GM21447 (cell line): Measurements from ENCODE around the gene TBC1D23.
"Not testable (repeated sequence)": the region's sequence is repeated elsewhere in the genome, so short reads cannot be mapped to it uniquely, and the experiment has no call there.

Experiments
- ATAC-seq: cut with Tn5 transposase; IDR thresholded peaks from one replicate; pipeline ENCODE4 v1.9.1; 2021; ENCODE audit not compliant: unreplicated experiment

TBC1D23 gene

DNA sequence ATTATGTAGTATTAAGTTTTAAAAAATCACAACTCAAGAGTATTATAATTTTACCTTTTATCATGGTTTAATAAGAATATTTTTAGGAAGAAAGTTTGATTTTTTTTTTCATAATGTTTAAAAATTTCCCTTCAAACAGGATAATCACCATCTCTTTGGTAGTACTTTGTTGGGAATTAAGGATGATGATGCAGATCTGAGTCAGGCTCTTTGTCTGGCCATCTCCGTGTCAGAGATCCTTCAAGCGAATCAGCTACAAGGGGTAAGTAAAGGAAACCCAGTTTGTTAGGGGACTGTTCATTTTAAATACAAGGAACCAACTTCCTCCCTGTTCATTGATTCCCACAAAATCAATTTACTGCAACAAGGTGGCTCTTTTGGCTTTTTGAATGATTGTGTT is 37.0 kb downstream of the TBC1D23 start:
- no peak for ATAC-seq

GRCh38 chr3:100299016-100299415 is 38.2 kb downstream of the TBC1D23 start:
- no peak for ATAC-seq

DNA sequence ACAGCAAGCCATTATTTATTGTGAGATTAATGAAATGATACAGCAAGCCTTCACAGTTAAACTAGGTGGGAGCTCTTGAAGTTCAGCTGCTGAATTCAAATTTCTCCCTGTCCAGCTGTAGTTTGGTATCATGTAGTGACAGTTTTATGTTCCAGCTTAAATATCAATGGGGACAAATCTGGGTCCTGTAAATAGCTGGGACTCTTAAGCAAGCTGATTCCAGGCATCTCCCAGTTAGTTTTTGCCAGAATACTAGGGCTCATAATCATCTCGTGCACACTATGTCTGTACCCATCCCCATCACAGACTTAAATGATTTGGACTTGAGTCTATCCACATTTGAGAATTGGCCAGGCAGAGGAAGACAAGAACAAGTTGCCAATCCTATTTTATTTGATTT is 45.9 kb downstream of the TBC1D23 start:
- no peak for ATAC-seq

DNA sequence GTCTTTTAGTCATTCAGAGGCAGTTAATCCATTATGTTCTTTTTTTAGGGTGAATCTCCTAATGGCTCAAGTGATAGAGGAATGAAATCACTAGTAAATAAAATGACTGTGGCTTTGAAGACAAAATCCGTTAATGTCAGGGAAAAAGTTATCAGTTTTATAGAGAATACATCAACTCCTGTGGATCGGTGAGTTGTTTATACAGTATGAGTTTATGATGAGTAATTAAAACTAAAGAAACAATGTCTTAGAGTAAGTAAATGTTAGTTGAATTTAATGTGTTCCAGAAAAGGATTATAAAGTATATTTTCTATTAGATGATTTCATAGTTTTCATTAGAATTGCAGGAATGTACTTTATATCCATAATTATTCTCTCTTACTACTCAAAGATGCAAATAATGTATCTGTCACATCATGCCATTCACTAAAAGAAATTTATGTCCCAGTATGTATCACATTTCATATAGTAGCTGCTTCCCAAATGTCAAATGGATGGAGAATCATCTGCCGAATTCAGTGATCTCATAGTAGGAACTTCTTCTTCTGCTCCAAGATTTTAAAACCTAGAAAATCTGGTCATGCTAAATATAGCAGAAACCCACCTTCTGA is 49.7 kb downstream of the TBC1D23 start:
- ATAC-seq = no peak

DNA sequence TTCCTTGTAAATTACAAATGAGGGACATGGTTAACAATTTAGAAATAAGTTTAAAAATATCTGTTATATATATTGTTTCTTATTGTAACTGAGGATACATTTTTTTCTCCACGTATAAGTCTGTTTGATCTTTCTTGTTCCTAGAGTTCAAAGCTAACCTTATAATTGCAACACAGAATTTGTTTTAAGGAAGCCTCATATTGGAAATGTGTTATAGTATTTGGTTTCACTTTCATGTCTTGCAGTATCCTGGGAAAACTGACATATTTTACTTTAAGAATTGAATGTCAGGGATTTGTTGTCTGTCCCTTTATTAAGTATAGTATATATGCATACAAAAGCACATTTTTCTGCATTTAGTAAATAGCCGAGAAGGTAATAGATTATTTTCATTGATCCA is 50.2 kb downstream of the TBC1D23 start:
- ATAC-seq = no peak

DNA sequence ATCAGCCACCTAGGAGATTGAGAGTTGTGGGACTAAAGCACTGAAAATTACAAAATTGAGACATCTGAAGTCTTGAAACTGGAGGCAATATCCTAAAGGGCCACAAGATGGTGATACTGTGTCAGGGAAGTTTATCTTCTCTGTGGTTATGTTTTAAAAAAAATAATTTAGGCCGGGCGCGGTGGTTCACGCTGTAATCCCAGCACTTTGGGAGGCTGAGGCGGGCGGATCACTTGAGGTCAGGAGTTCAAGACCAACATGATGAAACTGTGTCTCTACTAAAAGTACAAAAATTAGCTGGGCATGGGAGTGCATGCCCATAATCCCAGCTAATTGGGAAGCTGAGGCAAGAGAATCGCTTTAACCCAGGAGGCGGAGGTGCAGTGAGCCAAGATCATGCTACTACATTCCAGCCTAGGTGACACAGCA is 55.9 kb downstream of the TBC1D23 start:
- ATAC-seq = peak; percentile 59

GRCh38 chr3:100317912-100318311 is 57.1 kb downstream of the TBC1D23 start:
- no peak for ATAC-seq

DNA sequence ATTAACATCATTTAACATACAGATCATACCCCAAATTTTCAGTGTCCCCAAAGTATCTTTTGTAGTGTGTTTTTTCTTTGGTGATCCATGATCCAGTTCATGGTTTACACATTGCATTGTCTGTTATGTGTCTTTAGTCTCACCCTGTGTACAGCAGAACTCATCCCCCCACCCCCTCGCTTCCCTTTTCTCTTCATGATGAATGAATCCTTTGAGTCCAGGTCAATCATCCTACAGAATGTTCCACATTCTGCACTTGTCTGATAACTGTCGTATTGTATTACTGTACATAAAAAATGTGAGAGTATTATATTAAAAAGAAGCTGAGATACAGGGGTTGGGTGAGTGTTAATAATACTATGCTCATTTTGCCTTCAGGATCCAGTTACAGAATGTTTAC is 59.2 kb downstream of the TBC1D23 start:
- ATAC-seq = no peak

GRCh38 chr3:100324044-100324443 is 63.3 kb downstream of the TBC1D23 start:
- no peak for ATAC-seq

DNA sequence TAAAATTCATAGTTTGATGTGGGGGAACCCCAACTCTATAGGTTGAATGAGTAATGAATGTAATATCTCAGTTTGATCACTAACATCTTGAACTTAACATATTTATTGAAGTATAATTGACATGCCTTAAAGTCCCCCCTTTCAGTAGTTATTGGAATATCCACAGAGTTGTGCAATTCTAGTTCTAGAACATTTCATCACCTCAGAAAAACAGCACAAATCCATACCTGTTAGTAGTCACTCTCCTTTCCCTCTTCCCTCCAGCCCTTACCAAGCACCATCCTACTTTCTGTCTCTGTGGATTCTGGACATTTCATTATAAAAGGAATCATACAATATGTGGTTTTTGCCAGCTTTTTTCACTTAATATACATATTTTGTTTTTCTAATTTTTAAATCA is 65.0 kb downstream of the TBC1D23 start:
- no peak for ATAC-seq

DNA sequence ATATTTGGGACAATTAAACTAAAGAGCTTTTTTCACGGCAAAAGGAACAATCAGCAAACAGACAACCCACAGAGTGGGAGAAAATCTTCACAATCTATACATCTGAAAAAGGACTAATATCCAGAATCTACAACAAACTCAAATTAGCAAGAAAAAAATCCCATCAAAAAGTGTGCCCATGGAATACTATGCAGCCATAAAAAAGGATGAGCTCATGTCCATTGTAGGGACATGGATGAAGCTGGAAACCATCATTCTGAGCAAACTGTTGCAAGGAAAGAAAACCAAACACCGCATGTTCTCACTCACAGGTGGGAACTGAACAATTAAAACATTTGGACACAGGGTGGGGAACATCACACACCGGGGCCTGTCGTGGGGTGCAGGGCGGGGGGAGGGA is 66.6 kb downstream of the TBC1D23 start:
- not testable (repeated sequence) for ATAC-seq

DNA sequence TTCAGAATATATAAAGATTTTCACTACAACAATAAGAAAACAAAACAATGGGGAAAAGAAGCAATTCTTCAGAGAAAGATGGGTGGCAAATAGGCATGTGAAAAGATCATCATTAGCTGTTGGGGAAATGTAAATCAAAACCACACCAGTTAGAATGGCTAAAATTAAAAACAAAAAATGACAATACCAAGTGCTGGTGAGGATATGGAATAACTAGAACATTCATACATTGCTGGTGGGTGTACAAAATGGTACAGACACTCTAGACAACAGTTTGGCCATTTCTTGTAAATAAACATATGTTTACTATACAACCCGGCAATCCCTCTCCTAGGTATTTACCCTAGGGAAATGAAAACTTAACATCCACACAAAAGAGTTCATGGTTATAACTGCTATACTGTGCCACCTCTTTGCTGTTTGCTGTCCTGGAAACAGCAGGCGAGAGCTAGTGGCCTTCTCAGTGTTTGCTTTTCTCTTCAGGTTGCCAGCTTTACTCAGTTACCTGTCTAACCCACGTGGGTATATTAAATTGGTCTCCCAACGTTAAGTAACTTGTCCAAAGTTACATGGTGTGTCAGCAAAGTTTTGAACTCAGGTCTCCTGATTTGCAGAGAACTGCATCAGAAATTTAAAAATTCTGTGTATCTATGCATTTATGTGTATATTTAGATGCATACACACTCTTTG is 69.2 kb downstream of the TBC1D23 start:
- ATAC-seq = no peak

- ATAC-seq = no peak
These were observed 69.9 kb downstream of the TBC1D23 start for GRCh38 chr3:100330651-100331050.

DNA sequence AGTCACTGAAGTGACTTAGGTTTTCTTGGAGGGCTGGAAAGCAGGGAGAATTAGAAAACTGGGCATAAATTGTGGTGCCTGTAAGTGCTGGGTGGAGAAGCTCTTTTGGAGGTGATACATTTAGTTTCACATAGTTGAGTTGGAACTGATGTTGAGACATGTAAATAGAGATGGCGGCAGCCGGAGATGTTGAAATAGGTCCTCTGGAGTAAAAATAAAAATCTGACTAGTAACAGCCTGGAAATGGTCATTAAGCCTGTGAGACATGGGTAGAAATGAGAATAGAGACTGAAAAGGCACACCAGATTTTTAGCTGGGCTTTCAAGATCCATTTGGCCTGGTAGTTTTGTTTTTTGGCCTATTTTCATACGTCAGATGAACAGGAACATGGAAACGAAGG is 70.9 kb downstream of the TBC1D23 start:
- ATAC-seq = no peak

- ATAC-seq = no peak
These were observed 72.3 kb downstream of the TBC1D23 start for GRCh38 chr3:100333051-100333450.

DNA sequence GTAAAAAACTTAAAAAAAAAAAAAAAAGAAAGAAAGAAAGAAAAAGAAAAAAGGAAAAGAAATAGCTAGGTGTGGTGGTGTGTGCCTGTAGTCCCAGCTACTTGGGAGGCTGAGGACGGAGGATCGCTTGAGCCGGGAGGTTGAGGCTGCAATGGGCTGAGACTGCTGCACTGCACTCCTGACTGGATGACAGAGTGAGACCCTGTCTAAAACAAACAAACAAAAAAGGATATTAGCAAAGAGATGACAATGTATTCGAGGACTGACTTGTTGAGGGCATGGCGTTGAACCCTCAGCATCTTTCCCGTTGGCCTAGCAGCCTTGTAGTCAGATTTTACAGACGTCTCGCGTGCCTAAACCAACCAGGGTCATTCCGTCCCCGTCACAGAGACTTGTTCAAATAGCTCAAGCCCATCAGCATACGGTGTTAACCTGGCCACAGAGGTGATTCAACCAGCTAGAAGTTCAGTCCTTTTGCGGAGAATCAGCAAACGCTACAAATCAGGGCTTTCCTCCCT is 73.2 kb downstream of the TBC1D23 start:
- ATAC-seq = peak; percentile 28

GRCh38 chr3:100334488-100335351 is 73.9 kb downstream of the TBC1D23 start, which contains the start of gene NIT2:
NIT2 (plus strand) TSS chr3:100334757; CDS start chr3:100334792, 35 bp downstream.
- ATAC-seq = peak; percentile 91

DNA sequence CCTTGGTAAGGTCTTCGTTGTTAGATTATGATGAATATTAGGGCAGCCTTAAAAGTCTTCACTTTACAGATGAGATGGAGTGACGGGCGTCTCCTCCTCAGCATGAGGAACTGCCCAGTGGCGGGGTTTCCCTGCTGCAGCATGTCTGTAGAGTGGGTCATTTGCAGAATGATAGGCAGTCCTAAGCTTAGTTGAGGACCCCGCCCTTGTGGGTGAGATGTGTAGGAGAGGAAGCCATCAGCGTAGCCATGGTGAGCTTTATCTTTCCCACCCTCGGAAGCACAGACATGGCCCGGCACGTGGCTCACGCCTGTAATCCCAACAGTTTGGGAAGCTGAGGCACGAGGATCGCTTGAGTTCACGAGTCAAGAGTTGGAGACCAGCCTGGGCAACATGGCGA is 74.6 kb downstream of the TBC1D23 start:
- peak; percentile 50 for ATAC-seq

DNA sequence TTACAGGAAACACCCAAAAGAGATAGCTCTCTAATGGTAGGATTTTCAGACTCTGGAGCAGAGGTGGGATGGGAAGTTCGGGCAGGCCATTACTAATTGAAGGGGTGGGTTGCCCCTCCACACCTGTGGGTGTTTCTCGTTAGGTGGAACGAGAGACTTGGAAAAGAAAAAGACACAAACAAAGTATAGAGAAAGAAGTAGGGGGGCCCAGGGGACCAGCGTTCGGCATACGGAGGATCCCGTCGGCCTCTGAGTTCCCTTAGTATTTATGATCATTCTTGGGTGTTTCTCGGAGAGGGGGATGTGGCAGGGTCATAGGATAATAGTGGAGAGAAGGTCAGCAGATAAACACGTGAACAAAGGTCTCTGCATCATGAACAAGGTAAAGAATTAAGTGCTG is 75.4 kb downstream of the TBC1D23 start:
- ATAC-seq = not testable (repeated sequence)

- ATAC-seq = no peak
These were observed 78.1 kb downstream of the TBC1D23 start for GRCh38 chr3:100338911-100339310.

GRCh38 chr3:100339786-100340185 is 79.0 kb downstream of the TBC1D23 start:
- no peak for ATAC-seq

DNA sequence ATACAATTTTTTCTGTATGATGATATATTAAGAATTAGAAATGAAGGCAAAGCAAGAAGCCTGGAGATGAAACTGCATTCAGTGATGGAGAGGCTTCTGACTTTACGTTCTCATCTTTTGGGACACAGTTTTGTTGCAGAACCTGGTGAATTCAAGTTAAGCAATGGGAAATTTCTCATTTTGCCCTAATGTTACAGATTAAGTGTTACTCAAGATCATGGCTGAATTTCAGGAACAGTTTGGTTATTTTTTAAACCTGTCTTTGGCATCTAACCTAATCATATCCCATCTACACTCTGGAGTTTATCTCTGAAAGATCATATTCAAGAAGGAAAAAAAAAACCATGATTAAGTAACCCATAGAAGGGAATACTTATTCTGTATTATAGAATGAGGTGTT is 79.7 kb downstream of the TBC1D23 start:
- no peak for ATAC-seq
